A549 (cell line): ENCODE data around the gene SLC11A2.

Source experiments
- ATOH8 ChIP-seq: fragments of 250-450 bp; sonication (Bioruptor Pico); IDR thresholded peaks from 2 replicates; pipeline ENCODE4 v1.5.0; 2020; ENCODE audit warnings: low read depth, mild to moderate bottlenecking, moderate library complexity
- CTCF ChIP-seq: fragments of >200 bp; sonication (Bioruptor Twin); formaldehyde crosslinking; IDR thresholded peaks from 3 replicates; pipeline ENCODE4 v1.5.1; 2016
- EHMT2 ChIP-seq: fragments of 200-600 bp; sonication (generic); IDR thresholded peaks from 2 replicates; pipeline ENCODE4 v1.6.1; 2016; ENCODE audit warnings: antibody characterized with exemption, low read depth, mild to moderate bottlenecking, moderate library complexity
- EP300 ChIP-seq, 2 experiments: fragments of >200 bp; sonication (Bioruptor Twin); formaldehyde crosslinking; IDR thresholded peaks; 2 replicates in 1 of 2; 3 replicates in 1 of 2; pipeline ENCODE4 v1.6.1; 2016 to 2017
- HDAC2 ChIP-seq: fragments of 200-600 bp; sonication (generic); IDR thresholded peaks from 2 replicates; pipeline ENCODE4 v1.6.1; 2016
- HES2 ChIP-seq: fragments of >200 bp; sonication (Bioruptor Twin); formaldehyde crosslinking; IDR thresholded peaks from 2 replicates; pipeline ENCODE4 v1.6.1; 2016
- NPAS2 ChIP-seq: fragments of 250-450 bp; sonication (Bioruptor Pico); IDR thresholded peaks from 2 replicates; pipeline ENCODE4 v1.8.0; 2022; ENCODE audit warnings: mild to moderate bottlenecking, moderate library complexity, borderline replicate concordance
- PBX3 ChIP-seq: IDR thresholded peaks from 2 replicates; pipeline ENCODE4 v1.6.1; 2012
- POLR2A ChIP-seq: IDR thresholded peaks from 2 replicates; pipeline ENCODE4 v1.6.1; 2012; ENCODE audit warnings: mild to moderate bottlenecking, low read length
- RAD21 ChIP-seq, 2 experiments: fragments of >200 bp in 1 of 2; sonication (Bioruptor Twin) in 1 of 2; formaldehyde crosslinking in 1 of 2; IDR thresholded peaks in 1 of 2; conservative IDR thresholded peaks in 1 of 2; 2 replicates in 1 of 2; 3 replicates in 1 of 2; pipeline ENCODE4 v1.6.1; 2012 to 2018; ENCODE audit warnings: inconsistent platforms in 1 of 2
- REST ChIP-seq: fragments of 200-600 bp; sonication (generic); IDR thresholded peaks from 2 replicates; pipeline ENCODE4 v1.6.1; 2016; ENCODE audit warnings: antibody characterized with exemption, mild to moderate bottlenecking, moderate library complexity
- RFX5 ChIP-seq: fragments of 450-650 bp; IDR thresholded peaks from 2 replicates; pipeline ENCODE4 v1.7.1; 2014; ENCODE audit warnings: antibody characterized with exemption, mild to moderate bottlenecking, moderate library complexity
- SREBF2 ChIP-seq: fragments of 450-650 bp; IDR thresholded peaks from 2 replicates; pipeline ENCODE4 v1.6.1; 2014; ENCODE audit warnings: mild to moderate bottlenecking, moderate library complexity
- TF ChIP-seq, protein P1 (sequence below): IDR thresholded peaks from 2 replicates; pipeline ENCODE4 v1.6.1; 2012

DNA sequence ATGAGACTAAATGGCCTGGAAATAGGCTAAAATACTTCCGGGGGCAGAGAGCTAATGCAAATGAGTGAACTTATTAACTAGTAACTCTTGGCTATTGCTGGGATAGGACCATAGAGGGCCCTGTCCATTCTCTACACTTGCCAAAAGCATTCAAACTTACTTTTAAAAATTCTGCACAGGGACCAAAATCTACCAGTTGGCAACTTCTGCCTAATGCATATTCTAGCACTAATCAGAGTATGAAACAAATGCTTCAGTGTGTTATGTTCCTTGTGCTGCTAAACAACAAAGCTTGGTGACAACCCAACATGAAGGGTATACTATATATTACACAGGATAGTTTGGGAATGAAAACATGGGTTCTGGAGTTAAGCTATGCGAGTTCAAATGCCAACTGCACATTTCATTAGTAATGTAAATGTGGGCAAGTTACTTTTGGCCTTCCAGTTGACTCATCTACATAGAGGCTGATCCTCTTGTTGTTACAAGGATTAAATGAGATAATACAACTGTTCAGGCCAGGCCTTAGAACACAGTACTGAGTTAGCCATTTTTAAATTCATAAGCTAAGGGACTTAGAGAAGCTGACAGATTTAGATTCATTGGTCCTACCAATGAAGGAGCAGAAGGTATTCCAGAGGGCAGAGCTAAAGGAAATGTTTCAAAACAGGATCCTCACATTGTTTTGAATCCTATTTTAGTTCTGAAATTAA lies 41.4 kb downstream of the SLC11A2 start:
- TF ChIP-seq NPAS2 (CRISPR knock-in tag) (no peak), EP300 (IDR thresholded peaks at IDR 0.05) (no peak), RAD21 (conservative IDR thresholded peaks at IDR 0.05 in 1 of 2, IDR thresholded peaks at IDR 0.05 in 1 of 2) (no peak), ATOH8 (no peak), HES2 (no peak), HDAC2 (no peak), CTCF (no peak), RFX5 (no peak), POLR2A (no peak), EHMT2 (no peak), PBX3 (no peak), SREBF2 (no peak), REST (no peak)
- TF ChIP-seq, protein P1, sequence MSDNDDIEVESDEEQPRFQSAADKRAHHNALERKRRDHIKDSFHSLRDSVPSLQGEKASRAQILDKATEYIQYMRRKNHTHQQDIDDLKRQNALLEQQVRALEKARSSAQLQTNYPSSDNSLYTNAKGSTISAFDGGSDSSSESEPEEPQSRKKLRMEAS = no peak
